ENCODE results near the gene ZNF749. TPM values are rescaled to one million over a fixed set of nuclear protein-coding genes. Genes with fewer than 3 reads are reported as not detected.
A peak's percentile ranks its signal among the peaks of the same experiment; 100 is the strongest.

The ZNF749 gene
- total RNA-seq, 2 experiments from 2014 or later: 19.5 to 20.0 TPM

DNA sequence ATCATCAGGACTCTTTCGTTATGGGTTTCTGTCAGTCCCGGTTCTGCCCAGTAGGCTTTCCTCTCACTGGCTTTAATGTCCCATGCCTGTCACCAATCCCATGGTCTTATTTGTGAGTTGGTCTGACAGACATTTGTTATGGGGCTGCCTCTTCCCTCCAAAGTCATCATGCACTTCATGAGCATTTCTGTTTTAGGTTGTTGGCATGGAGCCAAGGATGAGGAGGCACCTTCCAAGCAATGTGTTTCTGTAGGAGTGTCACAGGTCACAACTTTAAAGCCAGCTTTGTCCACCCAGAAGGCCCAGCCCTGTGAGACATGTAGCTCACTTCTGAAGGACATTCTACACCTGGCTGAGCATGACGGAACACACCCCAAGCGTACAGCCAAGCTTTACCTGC is 15.7 kb upstream of the ZNF749 start:
- Mint-ChIP-seq H3K27ac (no peak overlapping the region), H3K4me1 (ENCODE audit: low read depth) (no peaks in the 10 kb centered on the region), H3K9me3 (peaks cover 54% of the 10 kb centered on the region), H3K36me3 (ENCODE audit: low read depth) (peaks cover 79% of the 10 kb centered on the region), H3K27me3 (no peaks in the 10 kb centered on the region), H3K4me3 (no peak overlapping the region)
- ATAC-seq (no peak), DNase-seq (no peak)
- CTCF ChIA-PET: no interaction called here
- TF ChIP-seq, protein P1, sequence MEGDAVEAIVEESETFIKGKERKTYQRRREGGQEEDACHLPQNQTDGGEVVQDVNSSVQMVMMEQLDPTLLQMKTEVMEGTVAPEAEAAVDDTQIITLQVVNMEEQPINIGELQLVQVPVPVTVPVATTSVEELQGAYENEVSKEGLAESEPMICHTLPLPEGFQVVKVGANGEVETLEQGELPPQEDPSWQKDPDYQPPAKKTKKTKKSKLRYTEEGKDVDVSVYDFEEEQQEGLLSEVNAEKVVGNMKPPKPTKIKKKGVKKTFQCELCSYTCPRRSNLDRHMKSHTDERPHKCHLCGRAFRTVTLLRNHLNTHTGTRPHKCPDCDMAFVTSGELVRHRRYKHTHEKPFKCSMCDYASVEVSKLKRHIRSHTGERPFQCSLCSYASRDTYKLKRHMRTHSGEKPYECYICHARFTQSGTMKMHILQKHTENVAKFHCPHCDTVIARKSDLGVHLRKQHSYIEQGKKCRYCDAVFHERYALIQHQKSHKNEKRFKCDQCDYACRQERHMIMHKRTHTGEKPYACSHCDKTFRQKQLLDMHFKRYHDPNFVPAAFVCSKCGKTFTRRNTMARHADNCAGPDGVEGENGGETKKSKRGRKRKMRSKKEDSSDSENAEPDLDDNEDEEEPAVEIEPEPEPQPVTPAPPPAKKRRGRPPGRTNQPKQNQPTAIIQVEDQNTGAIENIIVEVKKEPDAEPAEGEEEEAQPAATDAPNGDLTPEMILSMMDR (IDR thresholded peaks at IDR 0.05): no peak
- POLR2A ChIA-PET: interaction anchor here (1.0 kb wide), 2 partner anchors 10 to 15 kb away, joined by 3 to 5 read pairs; partner anchors contain the start of gene ZNF749
- intact Hi-C loops (cut with micrococcal nuclease): no loop called here

DNA sequence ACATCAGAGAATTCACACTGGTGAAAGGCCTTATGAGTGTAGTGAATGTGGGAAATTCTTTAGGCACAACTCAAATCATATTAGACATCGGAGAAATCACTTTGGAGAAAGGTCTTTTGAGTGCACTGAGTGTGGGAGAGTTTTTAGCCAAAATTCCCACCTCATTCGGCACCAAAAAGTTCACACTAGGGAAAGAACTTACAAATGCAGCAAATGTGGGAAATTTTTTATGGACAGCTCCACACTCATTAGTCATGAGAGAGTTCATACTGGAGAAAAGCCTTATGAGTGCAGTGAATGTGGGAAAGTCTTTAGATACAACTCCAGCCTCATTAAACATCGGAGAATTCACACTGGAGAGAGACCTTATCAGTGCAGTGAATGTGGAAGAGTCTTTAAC is 14.1 kb upstream of the ZNF749 start:
- POLR2A ChIA-PET: no interaction called here
- intact Hi-C loops (cut with micrococcal nuclease): no loop called here

DNA sequence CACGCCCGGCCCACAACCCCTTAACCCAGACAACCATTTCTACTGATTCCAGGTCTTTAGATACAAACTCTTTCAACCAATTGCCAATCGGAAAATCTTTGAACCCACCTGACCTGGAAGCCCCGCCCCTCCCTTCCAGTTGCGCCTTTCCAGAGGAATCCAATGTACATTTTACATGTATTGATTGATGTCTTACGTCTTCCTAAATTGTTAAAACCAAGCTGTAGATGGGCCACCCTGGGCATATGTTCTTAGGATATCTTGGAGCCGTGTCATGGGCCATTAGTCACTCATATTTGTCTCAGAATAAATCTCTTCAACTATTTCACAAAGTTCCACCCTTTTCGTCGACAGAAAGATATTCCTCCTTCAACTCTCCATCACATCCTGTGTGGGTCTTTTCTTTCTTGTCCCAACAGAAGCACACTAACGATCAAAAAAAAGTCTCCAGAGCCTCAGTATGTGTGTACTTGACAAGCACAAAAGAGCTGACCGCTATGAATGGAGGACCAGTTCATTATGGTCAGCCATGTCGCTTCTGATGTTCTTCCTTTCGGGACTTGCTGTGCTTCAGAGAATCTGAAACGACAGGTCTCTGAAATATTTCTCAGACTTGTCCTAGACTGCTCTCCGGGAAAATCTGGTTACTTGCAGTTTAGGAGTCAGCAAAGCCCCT is 601 bp upstream of the ZNF749 start:
- DNase-seq (no peak), ATAC-seq (peak; percentile 7)
- TF ChIP-seq, protein P1 (IDR thresholded peaks at IDR 0.05): no peak
- Mint-ChIP-seq H3K27me3 (no peaks in the 10 kb centered on the region), H3K36me3 (ENCODE audit: low read depth) (peaks cover 43% of the 10 kb centered on the region), H3K9me3 (peaks cover 16% of the 10 kb centered on the region), H3K4me3 (peak overlapping the region; percentile 87), H3K27ac (peak overlapping the region; percentile 90), H3K4me1 (ENCODE audit: low read depth) (peaks cover 28% of the 10 kb centered on the region)
- POLR2A ChIA-PET: interaction anchor here (0.6 to 2.0 kb wide), 8 partner anchors 16 to 385 kb away, joined by 3 to 7 read pairs (median 4); partner anchors contain the start of genes ZNF17 and ZNF530
- CTCF ChIA-PET: interaction anchor here (1.4 to 1.8 kb wide), 2 partner anchors 8 to 43 kb away, joined by 3 read pairs; partner anchors contain the start of gene ZNF772
- intact Hi-C loops (cut with micrococcal nuclease): no loop called here

More for the DNA sequence above, 14.1 kb upstream of the ZNF749 start:
- H3K9me3 Mint-ChIP-seq: peaks cover 53% of the 10 kb centered on the region
- CTCF ChIA-PET: no interaction called here
- DNase-seq: no peak
- no peak overlapping the region for H3K4me3 Mint-ChIP-seq
- no peak overlapping the region for H3K27ac Mint-ChIP-seq
- no peaks in the 10 kb centered on the region for H3K27me3 Mint-ChIP-seq
- peaks cover 65% of the 10 kb centered on the region for H3K36me3 Mint-ChIP-seq (ENCODE audit: low read depth)
- no peaks in the 10 kb centered on the region for H3K4me1 Mint-ChIP-seq (ENCODE audit: low read depth)
- no peak for ATAC-seq
- TF ChIP-seq, protein P1 (IDR thresholded peaks at IDR 0.05): no peak

DNA sequence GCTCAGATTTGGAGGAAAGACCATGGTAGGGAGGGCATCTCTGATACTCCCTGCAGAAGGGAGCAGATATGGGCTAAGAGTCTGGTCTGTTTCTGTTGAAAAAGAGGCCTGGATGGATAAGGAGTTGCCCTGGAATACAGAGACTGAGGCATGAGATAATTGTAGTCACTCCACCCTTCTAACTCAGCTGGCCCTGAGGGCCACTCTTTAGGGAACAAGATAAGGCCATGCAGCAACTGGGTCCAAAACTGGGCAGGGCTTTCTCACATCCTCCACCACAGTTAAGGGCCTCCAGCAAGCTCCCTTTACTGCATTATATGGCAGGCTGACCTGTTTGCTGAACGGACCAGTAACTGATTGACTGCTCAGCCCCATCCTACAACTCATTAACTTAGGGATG is 1.3 kb downstream of the ZNF749 start:
- peaks cover 32% of the 10 kb centered on the region for H3K4me1 Mint-ChIP-seq (ENCODE audit: low read depth)
- peaks cover 57% of the 10 kb centered on the region for H3K36me3 Mint-ChIP-seq (ENCODE audit: low read depth)
- H3K9me3 Mint-ChIP-seq: peaks cover 29% of the 10 kb centered on the region
- DNase-seq (no peak), ATAC-seq (no peak)
- no peaks in the 10 kb centered on the region for H3K27me3 Mint-ChIP-seq
- peak overlapping the region; percentile 87 for H3K4me3 Mint-ChIP-seq
- H3K27ac Mint-ChIP-seq: peak overlapping the region; percentile 90
- TF ChIP-seq, protein P1 (IDR thresholded peaks at IDR 0.05): no peak
- CTCF ChIA-PET: interaction anchor here (1.0 kb wide), 1 partner anchor 29 kb away, joined by 3 read pairs; no protein-coding TSS in a partner anchor
- intact Hi-C loops (cut with micrococcal nuclease): no loop called here
- POLR2A ChIA-PET: interaction anchor here (0.9 to 2.0 kb wide), 5 partner anchors 32 to 868 kb away, joined by 3 to 7 read pairs (median 3); partner anchors contain the start of gene ZNF154

DNA sequence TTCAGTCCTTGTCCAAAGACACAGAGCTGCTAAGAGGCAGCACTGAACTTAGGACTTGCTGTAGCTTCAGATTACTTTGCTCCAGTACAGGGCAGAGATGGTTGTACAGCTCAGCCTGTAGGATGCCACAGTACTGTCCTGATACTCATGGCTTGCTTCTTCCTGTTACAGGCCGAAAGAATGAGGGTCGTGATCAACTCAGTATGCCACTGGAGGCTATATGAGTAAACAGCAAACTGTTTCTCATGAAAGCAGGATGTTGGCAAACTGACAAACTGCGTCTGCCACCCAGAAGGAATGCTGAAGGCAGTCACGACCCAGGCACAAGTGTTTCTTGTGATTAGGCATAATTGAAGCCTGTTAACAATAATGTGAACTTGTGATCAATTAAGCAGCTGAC is 2.8 kb downstream of the ZNF749 start:
- no peak overlapping the region for H3K4me3 Mint-ChIP-seq
- peaks cover 72% of the 10 kb centered on the region for H3K36me3 Mint-ChIP-seq (ENCODE audit: low read depth)
- no peak for ATAC-seq
- ChIA-PET POLR2A (no interaction called here), CTCF (no interaction called here)
- H3K27ac Mint-ChIP-seq: no peak overlapping the region
- intact Hi-C loops (cut with micrococcal nuclease): no loop called here
- peaks cover 32% of the 10 kb centered on the region for H3K4me1 Mint-ChIP-seq (ENCODE audit: low read depth)
- H3K9me3 Mint-ChIP-seq: peaks cover 42% of the 10 kb centered on the region
- DNase-seq: no peak
- TF ChIP-seq, protein P1 (IDR thresholded peaks at IDR 0.05): no peak
- H3K27me3 Mint-ChIP-seq: no peaks in the 10 kb centered on the region
